GM12892 (cell line): ENCODE results near the gene ECE2.

Experiments
- POLR2A ChIP-seq: IDR thresholded peaks from 2 replicates; pipeline ENCODE4 v1.6.1; 2011; ENCODE audit warnings: low read depth, low read length, control low read depth
- POLR2AphosphoS5 ChIP-seq: IDR thresholded peaks from 2 replicates; pipeline ENCODE4 v1.6.1; 2011; ENCODE audit warnings: low read depth, low read length, control low read depth
- TAF1 ChIP-seq: IDR thresholded peaks from 2 replicates; pipeline ENCODE4 v1.6.1; 2011; ENCODE audit warnings: low read depth, mild to moderate bottlenecking, control low read depth, low read length, borderline replicate concordance

DNA sequence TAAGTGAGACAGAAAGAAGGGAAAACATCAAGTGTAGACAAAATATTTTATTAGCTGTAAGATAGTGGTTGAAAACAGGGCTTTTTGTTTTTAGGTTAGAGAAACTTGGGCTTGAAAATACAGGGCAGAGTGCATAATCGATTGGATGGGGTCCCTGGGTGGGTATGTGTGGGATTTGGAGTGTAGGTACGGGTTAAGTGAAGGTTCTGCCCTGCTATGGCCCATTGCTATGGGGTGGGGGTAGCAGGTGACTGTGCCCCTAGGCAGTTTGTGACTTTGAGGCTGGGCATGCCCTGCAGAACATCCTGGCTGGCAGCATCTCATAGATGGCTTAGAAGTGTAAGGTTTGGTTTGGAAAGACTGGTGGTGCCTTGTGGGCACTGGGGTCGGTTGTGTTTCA, 57.9 kb downstream of the ECE2 start:
- TF ChIP-seq POLR2A: peak; percentile 59; the same call in 1 of the 2 replicates
- peak; percentile 52 for TF ChIP-seq POLR2AphosphoS5
- TF ChIP-seq TAF1: no peak
